ACC112 (cell line): Measurements from ENCODE around the gene APH1B.
"Not testable (repeated sequence)": the region's sequence is repeated elsewhere in the genome, so short reads cannot be mapped to it uniquely, and the experiment has no call there.

Source experiments
- H2AFZ ChIP-seq: fragments of 200-600 bp; sonication (generic); one replicate; pipeline ENCODE4 v1.6.0; 2017; ENCODE audit warnings: antibody characterized with exemption, low read length; ENCODE audit not compliant: unreplicated experiment
- H3K27ac ChIP-seq: fragments of 200-600 bp; sonication (generic); 2 replicates; pipeline ENCODE4 v1.5.1; 2014; ENCODE audit warnings: low read depth, mild to moderate bottlenecking, antibody characterized with exemption, low read length, moderate library complexity
- H3K27me3 ChIP-seq: fragments of 200-600 bp; sonication (generic); 2 replicates; pipeline ENCODE4 v1.6.1; 2014; ENCODE audit warnings: mild to moderate bottlenecking, antibody characterized with exemption, low read length, moderate library complexity, mixed read lengths; ENCODE audit not compliant: insufficient read depth
- H3K36me3 ChIP-seq: fragments of 200-600 bp; sonication (generic); 2 replicates; pipeline ENCODE4 v1.6.1; 2016; ENCODE audit warnings: mild to moderate bottlenecking, antibody characterized with exemption, low read length, moderate library complexity, mixed read lengths; ENCODE audit not compliant: insufficient read depth
- H3K4me1 ChIP-seq: fragments of 200-600 bp; sonication (generic); one replicate; pipeline ENCODE4 v1.6.1; 2016; ENCODE audit warnings: low read length, mixed read lengths; ENCODE audit not compliant: insufficient read depth, unreplicated experiment, control insufficient read depth
- H3K4me3 ChIP-seq: fragments of 200-600 bp; sonication (generic); 2 replicates; pipeline ENCODE4 v1.5.1; 2014; ENCODE audit warnings: mild to moderate bottlenecking, low read depth, low read length
- H3K79me2 ChIP-seq: fragments of 200-600 bp; sonication (generic); one replicate; pipeline ENCODE4 v1.6.0; 2016; ENCODE audit warnings: low read length; ENCODE audit not compliant: control insufficient read depth, unreplicated experiment, insufficient read depth

The APH1B gene

GRCh38 chr15:63277038-63277892 is at the start of gene APH1B:
TSS of gene APH1B (plus strand) at chr15:63277605. CDS start at chr15:63277624, 19 bp downstream.
- peak within 1 kb of the TSS; percentile 91 for H3K4me3 ChIP-seq
- H3K79me2 ChIP-seq = peaks cover 3% of the 10 kb centered on the region
- H3K36me3 ChIP-seq = peaks cover 13% of the 10 kb centered on the region; the same call in 1 of the 2 replicates
- peak within 1 kb of the TSS; percentile 84 for H2AFZ ChIP-seq
- peak within 1 kb of the TSS; percentile 51 for H3K27ac ChIP-seq
- peaks cover 14% of the 10 kb centered on the region for H3K4me1 ChIP-seq
- H3K27me3 ChIP-seq = no peaks in the 10 kb centered on the region

GRCh38 chr15:63227689-63228088 is 49.7 kb upstream of the APH1B start:
- Histone ChIP-seq H3K36me3 (no peaks in the 10 kb centered on the region), H3K27ac (no peak overlapping the region), H2AFZ (no peak overlapping the region), H3K79me2 (peaks cover 26% of the 10 kb centered on the region), H3K4me3 (no peak overlapping the region), H3K27me3 (no peaks in the 10 kb centered on the region), H3K4me1 (peaks cover 30% of the 10 kb centered on the region)

- Histone ChIP-seq H3K4me3 (no peak overlapping the region), H3K36me3 (no peaks in the 10 kb centered on the region), H3K4me1 (peaks cover 61% of the 10 kb centered on the region), H3K27me3 (no peaks in the 10 kb centered on the region), H3K27ac (peak overlapping the region; percentile 22; the same call in 1 of the 2 replicates), H3K79me2 (peaks cover 35% of the 10 kb centered on the region), H2AFZ (no peak overlapping the region)
Measured at GRCh38 chr15:63231206-63231605, 46.2 kb upstream of the APH1B start.

GRCh38 chr15:63231706-63232105 is 45.7 kb upstream of the APH1B start:
- no peak overlapping the region for H3K4me3 ChIP-seq
- peaks cover 35% of the 10 kb centered on the region for H3K79me2 ChIP-seq
- no peak overlapping the region for H2AFZ ChIP-seq
- H3K27ac ChIP-seq = peak overlapping the region; percentile 22
- no peaks in the 10 kb centered on the region for H3K27me3 ChIP-seq
- peaks cover 61% of the 10 kb centered on the region for H3K4me1 ChIP-seq
- no peaks in the 10 kb centered on the region for H3K36me3 ChIP-seq

GRCh38 chr15:63232405-63232804 is 45.0 kb upstream of the APH1B start:
- Histone ChIP-seq H3K27ac (peak overlapping the region; percentile 55), H3K4me1 (peaks cover 61% of the 10 kb centered on the region), H2AFZ (no peak overlapping the region), H3K4me3 (no peak overlapping the region), H3K36me3 (no peaks in the 10 kb centered on the region), H3K27me3 (no peaks in the 10 kb centered on the region), H3K79me2 (peaks cover 42% of the 10 kb centered on the region)

GRCh38 chr15:63232943-63233342 is 44.5 kb upstream of the APH1B start:
- H3K4me1 ChIP-seq = peaks cover 65% of the 10 kb centered on the region
- H3K79me2 ChIP-seq = peaks cover 47% of the 10 kb centered on the region
- no peaks in the 10 kb centered on the region for H3K36me3 ChIP-seq
- H3K27ac ChIP-seq = peak overlapping the region; percentile 94
- H3K27me3 ChIP-seq = no peaks in the 10 kb centered on the region
- H2AFZ ChIP-seq = no peak overlapping the region
- H3K4me3 ChIP-seq = no peak overlapping the region

GRCh38 chr15:63233667-63234423 is 43.6 kb upstream of the APH1B start:
- H3K36me3 ChIP-seq = no peaks in the 10 kb centered on the region
- H3K4me1 ChIP-seq = peaks cover 74% of the 10 kb centered on the region
- no peaks in the 10 kb centered on the region for H3K27me3 ChIP-seq
- peaks cover 51% of the 10 kb centered on the region for H3K79me2 ChIP-seq
- peak overlapping the region; percentile 28; the same call in 1 of the 2 replicates for H3K4me3 ChIP-seq
- peak overlapping the region; percentile 94 for H3K27ac ChIP-seq
- H2AFZ ChIP-seq = no peak overlapping the region

GRCh38 chr15:63234451-63234870 is 42.9 kb upstream of the APH1B start:
- H3K4me3 ChIP-seq = peak overlapping the region; percentile 28; the same call in 1 of the 2 replicates
- H2AFZ ChIP-seq = no peak overlapping the region
- peaks cover 45% of the 10 kb centered on the region for H3K79me2 ChIP-seq

GRCh38 chr15:63236272-63236671 is 41.1 kb upstream of the APH1B start:
- peaks cover 58% of the 10 kb centered on the region for H3K79me2 ChIP-seq
- H3K36me3 ChIP-seq = no peaks in the 10 kb centered on the region
- H3K27me3 ChIP-seq = no peaks in the 10 kb centered on the region
- peak overlapping the region; percentile 92 for H3K27ac ChIP-seq
- peak overlapping the region; percentile 4; the same call in 1 of the 2 replicates for H3K4me3 ChIP-seq
- H3K4me1 ChIP-seq = peaks cover 85% of the 10 kb centered on the region
- H2AFZ ChIP-seq = no peak overlapping the region

More at GRCh38 chr15:63234451-63234870, 42.9 kb upstream of the APH1B start:
- no peaks in the 10 kb centered on the region for H3K27me3 ChIP-seq
- peak overlapping the region; percentile 94 for H3K27ac ChIP-seq
- peaks cover 75% of the 10 kb centered on the region for H3K4me1 ChIP-seq
- H3K36me3 ChIP-seq = no peaks in the 10 kb centered on the region

GRCh38 chr15:63237086-63237485 is 40.3 kb upstream of the APH1B start:
- H3K4me3 ChIP-seq = not testable (repeated sequence)
- H3K4me1 ChIP-seq = peaks cover 78% of the 10 kb centered on the region

More at GRCh38 chr15:63237086-63237485, 40.3 kb upstream of the APH1B start:
- Histone ChIP-seq H3K79me2 (peaks cover 60% of the 10 kb centered on the region), H3K27ac (peak overlapping the region; percentile 92)
- H3K27me3 ChIP-seq, H2AFZ ChIP-seq, H3K36me3 ChIP-seq: not testable (repeated sequence)
